ENCODE results near the gene GPR176. TPM values are rescaled to one million over a fixed set of nuclear protein-coding genes. Genes with fewer than 3 reads are reported as not detected.

Gene GPR176
- total and polyA plus RNA-seq, 8 donors: 0.16 to 6.8 (median 0.81) TPM

DNA sequence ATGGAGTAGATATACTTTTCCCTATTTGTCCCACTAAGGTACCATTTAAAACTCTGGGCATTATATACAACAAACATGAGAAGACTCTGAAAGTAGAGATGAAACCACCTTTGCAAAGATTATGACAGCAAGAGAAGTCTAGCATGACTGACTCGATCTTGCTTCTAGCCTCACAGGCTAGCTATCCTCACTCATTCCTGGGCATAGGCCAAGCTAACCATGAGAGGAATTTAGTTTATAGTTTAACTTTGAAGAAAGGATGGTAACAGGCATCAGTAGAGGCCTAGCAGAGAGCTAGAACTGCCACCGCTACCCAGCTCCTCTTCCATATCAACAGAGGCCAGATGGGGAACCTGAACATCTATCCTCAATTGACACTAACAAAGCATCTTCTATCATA is 74.0 kb downstream of the GPR176 start:
- 78 to 88% methylated on average over 2 of the region's 2 CpGs for WGBS, 2 donors
- H3K4me1 ChIP-seq: no peaks in the 10 kb centered on the region
- H3K36me3 ChIP-seq: no peaks in the 10 kb centered on the region
- H3K27me3 ChIP-seq: no peaks in the 10 kb centered on the region
- no peak overlapping the region for H3K27ac ChIP-seq
- no peak overlapping the region for H3K4me3 ChIP-seq
- no peak for FAIRE-seq
- ATAC-seq: no peak
- no peak for DNase-seq
- no peaks in the 10 kb centered on the region for H3K9me3 ChIP-seq
- TF ChIP-seq, protein P1, sequence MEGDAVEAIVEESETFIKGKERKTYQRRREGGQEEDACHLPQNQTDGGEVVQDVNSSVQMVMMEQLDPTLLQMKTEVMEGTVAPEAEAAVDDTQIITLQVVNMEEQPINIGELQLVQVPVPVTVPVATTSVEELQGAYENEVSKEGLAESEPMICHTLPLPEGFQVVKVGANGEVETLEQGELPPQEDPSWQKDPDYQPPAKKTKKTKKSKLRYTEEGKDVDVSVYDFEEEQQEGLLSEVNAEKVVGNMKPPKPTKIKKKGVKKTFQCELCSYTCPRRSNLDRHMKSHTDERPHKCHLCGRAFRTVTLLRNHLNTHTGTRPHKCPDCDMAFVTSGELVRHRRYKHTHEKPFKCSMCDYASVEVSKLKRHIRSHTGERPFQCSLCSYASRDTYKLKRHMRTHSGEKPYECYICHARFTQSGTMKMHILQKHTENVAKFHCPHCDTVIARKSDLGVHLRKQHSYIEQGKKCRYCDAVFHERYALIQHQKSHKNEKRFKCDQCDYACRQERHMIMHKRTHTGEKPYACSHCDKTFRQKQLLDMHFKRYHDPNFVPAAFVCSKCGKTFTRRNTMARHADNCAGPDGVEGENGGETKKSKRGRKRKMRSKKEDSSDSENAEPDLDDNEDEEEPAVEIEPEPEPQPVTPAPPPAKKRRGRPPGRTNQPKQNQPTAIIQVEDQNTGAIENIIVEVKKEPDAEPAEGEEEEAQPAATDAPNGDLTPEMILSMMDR (IDR thresholded peaks at IDR 0.05): no peak
- intact Hi-C loops (cut with DNase I): no loop called here

DNA sequence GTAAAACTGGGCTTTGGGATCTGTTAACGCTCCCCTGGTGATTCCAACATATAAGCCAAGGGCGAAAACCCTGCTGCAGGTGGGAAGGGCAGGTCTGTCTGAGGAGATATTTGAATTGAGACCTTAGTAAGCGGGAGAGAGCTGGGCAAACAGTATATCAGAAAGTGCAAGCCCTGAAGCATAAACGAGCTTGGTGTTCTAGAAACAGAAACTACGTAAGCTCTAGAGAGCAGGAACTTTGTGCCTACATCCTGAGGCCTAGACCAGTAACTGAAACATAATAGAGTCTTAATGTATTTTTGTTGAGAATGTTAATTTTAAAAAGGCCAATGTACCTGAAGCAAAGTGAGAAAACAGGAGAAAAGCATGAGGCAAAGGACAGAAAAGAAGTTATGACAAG is 74.5 kb downstream of the GPR176 start:
- TF ChIP-seq, protein P1 (IDR thresholded peaks at IDR 0.05): no peak
- FAIRE-seq: no peak
- no peaks in the 10 kb centered on the region for H3K27me3 ChIP-seq
- no peak for DNase-seq
- WGBS, 2 donors: 89 to 91% methylated on average over 5 of the region's 5 CpGs
- no peak for ATAC-seq
- H3K4me1 ChIP-seq: no peaks in the 10 kb centered on the region
- intact Hi-C loops (cut with DNase I): no loop called here
- H3K27ac ChIP-seq: no peak overlapping the region
- no peaks in the 10 kb centered on the region for H3K36me3 ChIP-seq
- H3K4me3 ChIP-seq: no peak overlapping the region
- H3K9me3 ChIP-seq: no peaks in the 10 kb centered on the region

DNA sequence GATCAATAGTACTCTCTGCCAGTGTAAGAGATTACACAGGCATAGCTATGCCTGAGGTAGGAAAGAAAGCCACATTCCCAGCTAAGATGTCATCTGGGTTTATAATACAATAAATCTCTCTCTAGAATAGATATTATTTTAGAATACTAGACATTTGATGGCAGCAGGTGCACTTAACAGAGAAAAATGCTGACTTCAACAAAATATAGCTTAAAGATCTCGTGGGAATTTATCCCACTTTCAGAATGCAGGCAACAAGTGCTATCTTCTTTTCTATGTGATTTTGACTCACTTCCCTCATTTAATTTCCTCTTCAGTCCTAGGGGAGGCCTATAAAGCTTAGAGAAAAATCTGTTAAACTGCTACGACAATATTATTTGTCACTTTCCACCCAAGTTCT is 76.5 kb downstream of the GPR176 start:
- no peak overlapping the region for H3K27ac ChIP-seq
- ATAC-seq (no peak), DNase-seq (no peak), FAIRE-seq (no peak)
- TF ChIP-seq, protein P1 (IDR thresholded peaks at IDR 0.05): no peak
- H3K27me3 ChIP-seq: no peaks in the 10 kb centered on the region
- H3K9me3 ChIP-seq: no peaks in the 10 kb centered on the region
- WGBS, 2 donors: 84 to 92% methylated on average over 2 of the region's 2 CpGs
- H3K4me3 ChIP-seq: no peak overlapping the region
- intact Hi-C loops (cut with DNase I): no loop called here
- H3K36me3 ChIP-seq: no peaks in the 10 kb centered on the region
- no peaks in the 10 kb centered on the region for H3K4me1 ChIP-seq

DNA sequence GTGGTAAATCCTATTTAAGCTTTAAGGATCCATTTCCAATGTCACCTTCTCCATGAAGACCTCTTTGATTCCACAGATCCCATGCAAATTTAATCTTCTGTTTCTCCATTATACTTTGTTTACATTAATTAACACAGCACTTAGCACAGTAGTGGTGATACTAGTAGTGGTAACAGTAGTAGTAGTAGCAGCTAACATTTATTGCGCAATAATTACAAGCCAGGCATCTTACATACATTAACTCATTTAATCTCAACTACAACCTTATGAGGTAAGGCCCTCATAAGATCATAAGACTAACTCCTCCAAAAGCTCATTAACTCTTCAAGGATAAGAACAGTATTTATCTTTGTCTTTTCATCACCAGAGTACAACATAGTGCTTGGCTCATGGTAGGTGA is 82.6 kb downstream of the GPR176 start:
- no peaks in the 10 kb centered on the region for H3K27me3 ChIP-seq
- no peaks in the 10 kb centered on the region for H3K4me1 ChIP-seq
- TF ChIP-seq, protein P1 (IDR thresholded peaks at IDR 0.05): no peak
- H3K36me3 ChIP-seq: no peaks in the 10 kb centered on the region
- WGBS, 2 donors: 98 to 100% methylated on average over 1 of the region's 1 CpG
- intact Hi-C loops (cut with DNase I): no loop called here
- no peak overlapping the region for H3K4me3 ChIP-seq
- ATAC-seq (no peak), DNase-seq (no peak), FAIRE-seq (no peak)
- no peak overlapping the region for H3K27ac ChIP-seq
- H3K9me3 ChIP-seq: no peaks in the 10 kb centered on the region

DNA sequence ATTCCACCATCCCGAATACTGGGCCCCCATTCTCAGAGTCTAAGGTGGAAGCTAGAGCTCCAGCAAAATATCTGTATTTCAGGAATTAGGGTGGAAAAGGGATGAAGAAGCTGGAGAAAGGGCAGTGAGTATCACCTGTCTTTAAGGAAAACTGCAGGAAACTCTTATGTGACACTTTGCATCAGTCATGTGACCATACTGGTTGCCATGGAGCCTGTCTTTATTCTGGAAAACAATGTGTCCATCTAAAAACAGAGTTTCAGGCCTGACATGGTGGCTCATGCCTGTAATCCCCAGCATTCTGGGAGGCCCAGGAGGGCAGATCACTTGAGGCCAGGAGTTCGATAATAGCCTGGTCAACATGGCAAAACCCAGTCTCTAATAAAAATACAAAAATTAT is 84.5 kb downstream of the GPR176 start:
- Histone ChIP-seq H3K4me3 (no peak overlapping the region), H3K4me1 (no peaks in the 10 kb centered on the region), H3K27ac (no peak overlapping the region), H3K9me3 (no peaks in the 10 kb centered on the region), H3K36me3 (no peaks in the 10 kb centered on the region), H3K27me3 (no peaks in the 10 kb centered on the region)
- DNase-seq: no peak
- ATAC-seq: no peak
- FAIRE-seq: no peak
- intact Hi-C loops (cut with DNase I): no loop called here
- WGBS, 2 donors: 92 to 100% methylated on average over 2 of the region's 2 CpGs
- TF ChIP-seq, protein P1 (IDR thresholded peaks at IDR 0.05): no peak
